Measurements from ENCODE around the gene NAV2.

Gene NAV2

DNA sequence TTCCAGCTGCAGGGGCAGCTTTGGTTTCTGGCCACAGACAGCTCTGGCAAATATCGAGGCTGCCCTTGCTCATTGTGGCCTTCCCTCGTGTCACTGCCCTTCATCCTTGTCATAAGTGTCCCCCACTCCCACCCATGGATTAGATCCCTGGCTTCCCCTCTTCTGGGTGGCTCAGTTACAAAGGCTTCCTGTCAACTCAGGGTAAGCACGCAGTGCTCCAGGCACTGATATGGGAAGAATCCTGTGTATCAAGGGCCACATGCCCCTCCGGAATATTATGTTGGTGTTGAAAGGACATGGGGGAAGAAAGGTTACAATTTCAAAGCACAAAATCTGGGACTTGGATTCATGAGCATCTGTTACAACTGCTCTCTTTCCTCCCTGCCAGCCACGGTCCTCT, 319.5 kb downstream of the NAV2 start:
- Histone ChIP-seq H3K36me3 (ENCODE audit: control insufficient read depth in 1 of 2, insufficient read depth in 2 of 2, low read length in 2 of 2) (peaks cover 5 to 7% of the 10 kb centered on the region in 2 experiments), H3K4me3 (ENCODE audit: low read depth, low read length) (no peak overlapping the region), H4K8ac (ENCODE audit: low read depth, low read length) (peak overlapping the region; percentile 84), H3K23ac (ENCODE audit: low read length) (no peak overlapping the region), H3K79me1 (ENCODE audit: low read length) (peaks cover 53% of the 10 kb centered on the region), H3K4me1 (ENCODE audit: control insufficient read depth in 1 of 2, insufficient read depth in 2 of 2, low read length in 2 of 2) (peaks cover 52 to 62% of the 10 kb centered on the region in 2 experiments), H2BK120ac (ENCODE audit: insufficient read depth, low read length, poor library complexity) (peak overlapping the region; percentile 96), H3K79me2 (ENCODE audit: control insufficient read depth, insufficient read depth, low read length, poor library complexity) (peaks cover 26% of the 10 kb centered on the region), H2AFZ (ENCODE audit: insufficient read depth, low read length, poor library complexity) (no peak overlapping the region), H3K4ac (ENCODE audit: low read depth, low read length) (peak overlapping the region; percentile 91), H3K14ac (ENCODE audit: low read length) (peak overlapping the region; percentile 93), H3K9me3 (ENCODE audit: insufficient read depth, low read depth, low read length) (no peaks in the 10 kb centered on the region), H3K27ac (ENCODE audit: low read depth, low read length) (peak overlapping the region; percentile 91), H3K27me3 (ENCODE audit: insufficient read depth, low read length) (no peaks in the 10 kb centered on the region), H2BK12ac (ENCODE audit: low read length) (peak overlapping the region; percentile 96), H4K12ac (ENCODE audit: low read depth, low read length) (no peak overlapping the region), H3K4me2 (ENCODE audit: low read length) (peak overlapping the region; percentile 54), H3K9ac (ENCODE audit: low read length) (no peak overlapping the region), H2AK5ac (ENCODE audit: low read length) (peak overlapping the region; percentile 82), H2BK5ac (ENCODE audit: low read depth, low read length, poor library complexity) (peak overlapping the region; percentile 95), H3K18ac (ENCODE audit: low read length) (peak overlapping the region; percentile 94), H4K91ac (ENCODE audit: low read depth, low read length) (peak overlapping the region; percentile 97)
- no CpG with 5 or more reads among the region's 5 CpGs for whole genome bisulfite sequencing (ENCODE audit: extremely low coverage, insufficient coverage, insufficient read length)
- DNase-seq = peak in 1 of 2 donors; percentile 70

DNA sequence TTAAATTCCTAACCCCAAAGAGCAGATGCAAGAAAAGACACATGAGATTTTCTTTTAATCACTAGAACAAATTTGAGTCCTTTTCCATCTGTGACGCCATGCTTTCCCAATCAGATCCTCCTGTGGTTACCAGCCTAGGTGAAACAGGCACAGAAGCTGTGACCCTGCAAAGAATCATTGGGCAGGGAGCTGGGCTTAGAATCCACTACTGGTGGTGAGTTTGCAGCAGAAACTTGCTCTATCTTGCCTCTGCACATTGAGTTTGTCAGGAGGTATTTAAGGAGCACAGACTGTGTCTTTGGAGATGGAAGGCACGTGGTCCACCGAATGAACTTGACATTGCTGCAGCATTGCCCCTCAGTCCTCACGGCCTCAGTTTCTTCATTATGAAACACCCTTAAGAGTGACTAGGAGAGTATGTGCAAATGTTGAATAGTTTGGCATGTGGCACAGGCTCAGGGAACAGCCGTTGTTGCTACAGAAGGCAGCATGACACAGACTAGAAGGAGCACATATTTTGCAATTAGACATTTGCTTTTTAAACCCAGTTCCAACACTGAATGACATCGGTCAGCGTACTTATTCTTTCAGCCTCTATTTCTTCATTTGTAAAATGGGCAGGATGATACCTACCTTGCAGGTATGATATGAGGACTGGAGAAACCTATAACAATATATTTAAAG, 320.1 kb downstream of the NAV2 start:
- H4K12ac ChIP-seq (ENCODE audit: low read depth, low read length) = no peak overlapping the region
- H2BK12ac ChIP-seq (ENCODE audit: low read length) = peak overlapping the region; percentile 93
- H4K91ac ChIP-seq (ENCODE audit: low read depth, low read length) = peak overlapping the region; percentile 80
- peak overlapping the region; percentile 89 for H2BK120ac ChIP-seq (ENCODE audit: insufficient read depth, low read length, poor library complexity)
- no peak overlapping the region for H2AFZ ChIP-seq (ENCODE audit: insufficient read depth, low read length, poor library complexity)
- no peaks in the 10 kb centered on the region for H3K27me3 ChIP-seq (ENCODE audit: insufficient read depth, low read length)
- H3K9ac ChIP-seq (ENCODE audit: low read length) = no peak overlapping the region
- peak overlapping the region; percentile 81 for H3K18ac ChIP-seq (ENCODE audit: low read length)
- peaks cover 51% of the 10 kb centered on the region for H3K79me1 ChIP-seq (ENCODE audit: low read length)
- H3K4me3 ChIP-seq (ENCODE audit: low read depth, low read length) = no peak overlapping the region
- peaks cover 5 to 7% of the 10 kb centered on the region in 2 experiments for H3K36me3 ChIP-seq (ENCODE audit: control insufficient read depth in 1 of 2, insufficient read depth in 2 of 2, low read length in 2 of 2)
- no peak overlapping the region for H3K23ac ChIP-seq (ENCODE audit: low read length)
- peaks cover 26% of the 10 kb centered on the region for H3K79me2 ChIP-seq (ENCODE audit: control insufficient read depth, insufficient read depth, low read length, poor library complexity)
- peak overlapping the region; percentile 40 for H4K8ac ChIP-seq (ENCODE audit: low read depth, low read length)
- H3K14ac ChIP-seq (ENCODE audit: low read length) = peak overlapping the region; percentile 70
- peak overlapping the region; percentile 88 for H3K4ac ChIP-seq (ENCODE audit: low read depth, low read length)
- no peaks in the 10 kb centered on the region for H3K9me3 ChIP-seq (ENCODE audit: insufficient read depth, low read depth, low read length)
- H3K27ac ChIP-seq (ENCODE audit: low read depth, low read length) = peak overlapping the region; percentile 91
- WGBS (ENCODE audit: extremely low coverage, insufficient coverage, insufficient read length) = no CpG with 5 or more reads among the region's 7 CpGs
- peaks cover 52 to 62% of the 10 kb centered on the region in 2 experiments for H3K4me1 ChIP-seq (ENCODE audit: control insufficient read depth in 1 of 2, insufficient read depth in 2 of 2, low read length in 2 of 2)
- DNase-seq = peak in 1 of 2 donors; percentile 68
- H3K4me2 ChIP-seq (ENCODE audit: low read length) = no peak overlapping the region
- peak overlapping the region; percentile 22 for H2AK5ac ChIP-seq (ENCODE audit: low read length)
- H2BK5ac ChIP-seq (ENCODE audit: low read depth, low read length, poor library complexity) = peak overlapping the region; percentile 66

DNA sequence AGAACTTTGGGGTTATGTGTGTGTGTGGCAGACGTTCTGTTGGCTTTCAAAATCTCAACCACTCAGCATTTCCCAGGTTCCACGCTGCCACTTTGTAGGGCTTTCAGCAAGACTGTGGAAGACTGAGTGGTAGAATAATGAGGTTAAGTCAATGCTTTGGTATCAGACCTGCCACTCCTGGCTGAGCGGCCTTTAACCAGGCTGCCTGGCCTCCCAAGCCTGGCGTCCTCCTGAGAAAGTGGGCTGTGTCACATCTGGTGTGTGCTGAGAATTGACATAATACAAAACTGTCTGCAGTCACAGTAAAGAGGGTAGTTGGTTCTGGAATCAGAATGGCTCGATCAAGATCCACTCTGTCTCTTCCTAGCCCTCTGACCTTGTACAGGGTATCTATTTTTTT, 321.2 kb downstream of the NAV2 start:
- Histone ChIP-seq H3K4me3 (ENCODE audit: low read depth, low read length) (no peak overlapping the region), H3K4me1 (ENCODE audit: control insufficient read depth in 1 of 2, insufficient read depth in 2 of 2, low read length in 2 of 2) (peaks cover 52 to 65% of the 10 kb centered on the region in 2 experiments), H4K8ac (ENCODE audit: low read depth, low read length) (peak overlapping the region; percentile 44), H4K12ac (ENCODE audit: low read depth, low read length) (no peak overlapping the region), H3K27ac (ENCODE audit: low read depth, low read length) (peak overlapping the region; percentile 51), H4K91ac (ENCODE audit: low read depth, low read length) (peak overlapping the region; percentile 45), H3K36me3 (ENCODE audit: control insufficient read depth in 1 of 2, insufficient read depth in 2 of 2, low read length in 2 of 2) (peaks cover 7 to 9% of the 10 kb centered on the region in 2 experiments), H3K14ac (ENCODE audit: low read length) (peak overlapping the region; percentile 41), H2BK120ac (ENCODE audit: insufficient read depth, low read length, poor library complexity) (peak overlapping the region; percentile 37), H2AK5ac (ENCODE audit: low read length) (peak overlapping the region; percentile 27), H2BK12ac (ENCODE audit: low read length) (peak overlapping the region; percentile 92), H3K18ac (ENCODE audit: low read length) (peak overlapping the region; percentile 65), H3K9me3 (ENCODE audit: insufficient read depth, low read depth, low read length) (no peaks in the 10 kb centered on the region), H3K79me2 (ENCODE audit: control insufficient read depth, insufficient read depth, low read length, poor library complexity) (peaks cover 24% of the 10 kb centered on the region), H3K27me3 (ENCODE audit: insufficient read depth, low read length) (no peaks in the 10 kb centered on the region), H3K4ac (ENCODE audit: low read depth, low read length) (peak overlapping the region; percentile 90), H2BK5ac (ENCODE audit: low read depth, low read length, poor library complexity) (peak overlapping the region; percentile 42), H3K9ac (ENCODE audit: low read length) (no peak overlapping the region), H3K4me2 (ENCODE audit: low read length) (no peak overlapping the region), H3K79me1 (ENCODE audit: low read length) (peaks cover 48% of the 10 kb centered on the region), H3K23ac (ENCODE audit: low read length) (no peak overlapping the region), H2AFZ (ENCODE audit: insufficient read depth, low read length, poor library complexity) (peak overlapping the region; percentile 40)
- WGBS (ENCODE audit: extremely low coverage, insufficient coverage, insufficient read length) = no CpG with 5 or more reads among the region's 5 CpGs
- DNase-seq = no peak

GRCh38 chr11:20034941-20035340, 322.3 kb downstream of the NAV2 start:
- Histone ChIP-seq H2AK5ac (ENCODE audit: low read length) (no peak overlapping the region), H3K79me1 (ENCODE audit: low read length) (peaks cover 46% of the 10 kb centered on the region), H3K4me1 (ENCODE audit: control insufficient read depth in 1 of 2, insufficient read depth in 2 of 2, low read length in 2 of 2) (peaks cover 51 to 63% of the 10 kb centered on the region in 2 experiments), H3K14ac (ENCODE audit: low read length) (peak overlapping the region; percentile 28), H3K4me2 (ENCODE audit: low read length) (no peak overlapping the region), H3K36me3 (ENCODE audit: control insufficient read depth in 1 of 2, insufficient read depth in 2 of 2, low read length in 2 of 2) (peaks cover 12 to 18% of the 10 kb centered on the region in 2 experiments), H3K9me3 (ENCODE audit: insufficient read depth, low read depth, low read length) (no peaks in the 10 kb centered on the region), H3K23ac (ENCODE audit: low read length) (no peak overlapping the region), H3K79me2 (ENCODE audit: control insufficient read depth, insufficient read depth, low read length, poor library complexity) (peaks cover 21% of the 10 kb centered on the region), H3K27me3 (ENCODE audit: insufficient read depth, low read length) (no peaks in the 10 kb centered on the region), H4K12ac (ENCODE audit: low read depth, low read length) (no peak overlapping the region), H4K8ac (ENCODE audit: low read depth, low read length) (no peak overlapping the region), H2AFZ (ENCODE audit: insufficient read depth, low read length, poor library complexity) (no peak overlapping the region), H3K4me3 (ENCODE audit: low read depth, low read length) (no peak overlapping the region), H3K4ac (ENCODE audit: low read depth, low read length) (no peak overlapping the region), H2BK120ac (ENCODE audit: insufficient read depth, low read length, poor library complexity) (peak overlapping the region; percentile 29), H4K91ac (ENCODE audit: low read depth, low read length) (peak overlapping the region; percentile 9), H2BK5ac (ENCODE audit: low read depth, low read length, poor library complexity) (peak overlapping the region; percentile 42), H3K9ac (ENCODE audit: low read length) (no peak overlapping the region), H2BK12ac (ENCODE audit: low read length) (no peak overlapping the region), H3K27ac (ENCODE audit: low read depth, low read length) (peak overlapping the region; percentile 53), H3K18ac (ENCODE audit: low read length) (peak overlapping the region; percentile 10)
- WGBS (ENCODE audit: extremely low coverage, insufficient coverage, insufficient read length) = no CpG with 5 or more reads among the region's 5 CpGs
- DNase-seq = no peak

All from trophoblast cell (in vitro differentiated cells and primary cell).